CD4-positive, alpha-beta T cell (primary cell): ENCODE results near the gene ELAPOR1. TPM values are rescaled to one million over a fixed set of nuclear protein-coding genes. Genes with fewer than 3 reads are reported as not detected.
A peak's percentile ranks its signal among the peaks of the same experiment; 100 is the strongest.

Source experiments
- ATAC-seq: fragments of 200-7000 bp; cut with Tn5 transposase; one replicate; pipeline ENCODE4 v1.10.0; 2022; ENCODE audit warnings: mild to moderate bottlenecking; ENCODE audit not compliant: poor library complexity
- CTCF ChIA-PET: fragments of 350-600 bp; sonication (Branson Sonifier 250); formaldehyde crosslinking; loops from one replicate; lab custom pipeline; 2021; ENCODE audit warnings: antibody characterized with exemption, inconsistent platforms; lab: Charles Lee
- POLR2A ChIA-PET: fragments of 350-600 bp; sonication (Branson Sonifier 250); formaldehyde crosslinking; loops from one replicate; lab custom pipeline; 2021; ENCODE audit warnings: antibody characterized with exemption, inconsistent platforms; lab: Charles Lee
- DNase-seq, 14 experiments: peaks; one replicate each; pipeline ENCODE4 v3.0.0-alpha.2; 2013 to 2020; ENCODE audit warnings: mixed read lengths in 2 of 14
- H3K27ac ChIP-seq, 2 donors: one replicate each; pipeline versions ENCODE4 v1.5.1 to v1.7.0; 2013; ENCODE audit warnings: low read length in 2 of 2, low read depth in 1 of 2, mild to moderate bottlenecking in 1 of 2
- H3K27me3 ChIP-seq, 2 experiments: 1 replicate in 1 of 2; 2 replicates in 1 of 2; pipeline versions ENCODE4 v1.6.1 to v1.7.0; 2013; ENCODE audit warnings: low read length in 2 of 2, control low read depth in 1 of 2, mild to moderate bottlenecking in 1 of 2, moderate library complexity in 1 of 2; ENCODE audit not compliant: insufficient read depth in 2 of 2, control insufficient read depth in 1 of 2
- H3K36me3 ChIP-seq: one replicate; pipeline ENCODE4 v1.6.1; 2013; ENCODE audit warnings: low read length, control low read depth; ENCODE audit not compliant: insufficient read depth
- H3K4me1 ChIP-seq: one replicate; pipeline ENCODE4 v1.6.1; 2013; ENCODE audit warnings: low read length, control low read depth; ENCODE audit not compliant: insufficient read depth
- H3K4me3 ChIP-seq: one replicate; pipeline ENCODE4 v1.5.1; 2013; ENCODE audit warnings: mild to moderate bottlenecking, low read length, moderate library complexity
- H3K9me3 ChIP-seq, 2 experiments: 1 replicate in 1 of 2; 2 replicates in 1 of 2; pipeline versions ENCODE4 v1.6.1 to v1.7.0; 2013; ENCODE audit warnings: low read length in 2 of 2, mild to moderate bottlenecking in 2 of 2, control low read depth in 1 of 2, moderate library complexity in 1 of 2; ENCODE audit not compliant: control insufficient read depth in 1 of 2, insufficient read depth in 1 of 2
- H3K27ac Mint-ChIP-seq: one replicate; pipeline ENCODE4 v1.8.0; 2020; ENCODE audit warnings: mixed read lengths
- H3K27me3 Mint-ChIP-seq: one replicate; pipeline ENCODE4 v1.8.0; 2021; ENCODE audit warnings: mixed read lengths
- H3K36me3 Mint-ChIP-seq: one replicate; pipeline ENCODE4 v1.8.0; 2021; ENCODE audit warnings: low read depth, mixed read lengths
- H3K4me1 Mint-ChIP-seq: one replicate; pipeline ENCODE4 v1.8.0; 2021; ENCODE audit warnings: low read depth, mixed read lengths
- H3K4me3 Mint-ChIP-seq: one replicate; pipeline ENCODE4 v1.8.0; 2020; ENCODE audit warnings: mild to moderate bottlenecking, mixed read lengths
- H3K9me3 Mint-ChIP-seq: one replicate; pipeline ENCODE4 v1.8.0; 2020; ENCODE audit warnings: mixed read lengths
- intact Hi-C, 2 experiments: fragments of 100-400 bp; cut with DNase I in 1 of 2; cut with micrococcal nuclease in 1 of 2; formaldehyde crosslinking; loops; one replicate each; pipeline versions ENCODE4 v1.15.1 to v1.9.0; 2023 to 2025; cut with DNase I, micrococcal nuclease
- total RNA-seq, 174 experiments: library from RNA in 2 of 174; stranded (reverse) in 2 of 174; gene quantifications; one replicate each; pipeline ENCODE4 v1.2.3 and lab custom pipeline; 2021 to 2026
- TF ChIP-seq, protein P1 (sequence below): fragments of 200-600 bp; IDR thresholded peaks from one replicate; pipeline ENCODE4 v1.8.0; 2022; ENCODE audit warnings: antibody characterized with exemption, mild to moderate bottlenecking

ELAPOR1 gene
- total RNA-seq, 2 experiments from 2014 or later, result 14.2 to 16.1 TPM

DNA sequence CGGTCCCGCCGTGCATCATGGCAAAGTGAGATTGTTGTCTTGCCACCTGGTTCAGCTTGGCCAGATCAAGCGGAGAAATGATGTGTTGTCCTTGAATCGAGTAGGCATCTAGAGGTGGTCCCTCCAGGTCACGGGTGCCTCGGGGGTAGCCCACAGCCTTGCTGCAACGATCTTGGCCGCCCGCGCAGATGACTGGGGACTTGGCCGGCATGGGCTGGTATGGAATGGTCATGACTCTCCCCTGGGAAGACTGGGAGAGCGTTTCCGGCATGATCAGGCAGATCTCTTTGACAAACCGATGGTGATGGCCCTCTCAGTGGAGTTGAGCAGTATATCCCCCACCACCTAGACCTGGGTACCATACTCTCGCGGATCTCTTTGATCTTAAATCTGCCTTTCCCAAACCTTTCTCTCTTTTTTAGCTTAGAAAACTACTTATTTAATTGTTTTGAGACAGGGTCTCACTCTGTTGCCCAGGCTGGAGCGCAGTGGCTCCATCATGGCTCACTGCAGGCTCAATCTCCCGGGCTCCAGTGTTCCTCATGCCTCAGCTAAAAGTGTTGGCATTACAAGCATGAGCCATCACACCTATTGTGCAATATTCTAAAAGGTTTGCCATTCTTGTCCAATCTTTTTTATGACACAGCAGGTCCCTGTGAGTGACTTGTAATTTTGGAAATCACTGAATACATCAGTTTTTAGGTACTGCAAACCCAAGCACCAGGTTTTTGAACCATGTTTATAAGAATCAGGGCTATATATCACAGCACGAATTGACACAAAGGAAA is 9.4 kb upstream of the ELAPOR1 start:
- H3K27ac Mint-ChIP-seq, result peak overlapping the region; percentile 39
- intact Hi-C loops, result no loop called here
- TF ChIP-seq, protein P1, sequence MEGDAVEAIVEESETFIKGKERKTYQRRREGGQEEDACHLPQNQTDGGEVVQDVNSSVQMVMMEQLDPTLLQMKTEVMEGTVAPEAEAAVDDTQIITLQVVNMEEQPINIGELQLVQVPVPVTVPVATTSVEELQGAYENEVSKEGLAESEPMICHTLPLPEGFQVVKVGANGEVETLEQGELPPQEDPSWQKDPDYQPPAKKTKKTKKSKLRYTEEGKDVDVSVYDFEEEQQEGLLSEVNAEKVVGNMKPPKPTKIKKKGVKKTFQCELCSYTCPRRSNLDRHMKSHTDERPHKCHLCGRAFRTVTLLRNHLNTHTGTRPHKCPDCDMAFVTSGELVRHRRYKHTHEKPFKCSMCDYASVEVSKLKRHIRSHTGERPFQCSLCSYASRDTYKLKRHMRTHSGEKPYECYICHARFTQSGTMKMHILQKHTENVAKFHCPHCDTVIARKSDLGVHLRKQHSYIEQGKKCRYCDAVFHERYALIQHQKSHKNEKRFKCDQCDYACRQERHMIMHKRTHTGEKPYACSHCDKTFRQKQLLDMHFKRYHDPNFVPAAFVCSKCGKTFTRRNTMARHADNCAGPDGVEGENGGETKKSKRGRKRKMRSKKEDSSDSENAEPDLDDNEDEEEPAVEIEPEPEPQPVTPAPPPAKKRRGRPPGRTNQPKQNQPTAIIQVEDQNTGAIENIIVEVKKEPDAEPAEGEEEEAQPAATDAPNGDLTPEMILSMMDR, result no peak
- ChIA-PET POLR2A (interaction anchor here (0.9 kb wide), 1 partner anchor 9 kb away, joined by 3 read pairs; the partner anchor contains the start of gene ELAPOR1), CTCF (no interaction called here)
- peaks cover 11% of the 10 kb centered on the region for H3K4me1 Mint-ChIP-seq
- H3K36me3 Mint-ChIP-seq, result peaks cover 16% of the 10 kb centered on the region
- no peak overlapping the region for H3K4me3 Mint-ChIP-seq
- Histone ChIP-seq H3K36me3 (no peaks in the 10 kb centered on the region), H3K4me1 (peaks cover 20% of the 10 kb centered on the region), H3K27me3 (no peaks in the 10 kb centered on the region), H3K4me3 (no peak overlapping the region), H3K9me3 (no peaks in the 10 kb centered on the region), H3K27ac (no peak overlapping the region)
- H3K9me3 Mint-ChIP-seq, result no peaks in the 10 kb centered on the region
- ATAC-seq (no peak), DNase-seq (no peak)
- H3K27me3 Mint-ChIP-seq, result no peaks in the 10 kb centered on the region

DNA sequence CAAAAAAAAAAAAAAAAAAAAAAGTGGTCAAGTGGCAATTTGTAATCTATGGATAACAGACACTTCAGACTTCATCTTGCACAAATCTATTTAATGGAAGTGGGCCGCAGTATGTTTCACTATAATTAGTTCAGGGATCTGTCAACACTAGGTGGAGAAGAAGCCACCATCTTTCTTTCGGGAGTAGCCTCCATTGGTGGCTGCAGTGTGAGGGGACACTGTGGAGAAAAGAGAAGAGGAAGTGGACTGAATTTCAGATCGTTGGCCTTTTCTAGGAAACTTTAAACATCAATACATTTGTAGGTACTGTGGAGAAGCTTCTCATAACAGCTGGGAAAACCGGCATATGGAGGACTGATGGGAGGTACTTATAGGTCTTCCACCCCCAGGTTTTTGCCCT is 8.0 kb upstream of the ELAPOR1 start:
- CTCF ChIA-PET, result no interaction called here
- Histone ChIP-seq H3K27me3 (no peaks in the 10 kb centered on the region), H3K9me3 (no peaks in the 10 kb centered on the region), H3K4me3 (no peak overlapping the region), H3K4me1 (peaks cover 9% of the 10 kb centered on the region), H3K36me3 (no peaks in the 10 kb centered on the region), H3K27ac (no peak overlapping the region)
- DNase-seq (no peak), ATAC-seq (no peak)
- Mint-ChIP-seq H3K27me3 (no peaks in the 10 kb centered on the region), H3K36me3 (peaks cover 6% of the 10 kb centered on the region), H3K4me1 (peaks cover 6% of the 10 kb centered on the region), H3K27ac (peak overlapping the region; percentile 41), H3K9me3 (no peaks in the 10 kb centered on the region), H3K4me3 (no peak overlapping the region)
- POLR2A ChIA-PET, result no interaction called here
- intact Hi-C loops, result no loop called here
- TF ChIP-seq, protein P1, result no peak

DNA sequence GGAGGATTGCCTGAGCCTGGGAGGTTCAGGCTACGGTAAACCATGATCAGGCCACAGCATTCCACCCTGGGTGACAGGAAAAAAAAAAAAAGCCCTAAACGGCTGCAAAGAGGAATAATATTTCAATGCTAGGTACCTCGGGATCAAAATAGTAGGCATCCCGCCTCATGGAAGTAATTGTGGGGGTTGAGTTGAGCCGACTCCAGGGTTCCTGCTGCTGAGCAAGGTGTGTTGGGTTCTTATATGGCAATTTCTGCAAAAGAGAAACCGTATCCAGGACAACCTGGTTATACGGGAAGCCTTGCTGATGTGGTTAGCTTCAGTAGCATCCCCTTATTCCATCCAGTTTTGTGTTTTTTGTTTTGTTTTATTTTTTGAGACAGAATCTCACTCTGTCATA is 6.1 kb upstream of the ELAPOR1 start:
- H3K9me3 ChIP-seq, result no peaks in the 10 kb centered on the region
- Mint-ChIP-seq H3K4me1 (peaks cover 8% of the 10 kb centered on the region), H3K27me3 (peaks cover 1% of the 10 kb centered on the region), H3K4me3 (no peak overlapping the region), H3K9me3 (no peaks in the 10 kb centered on the region), H3K36me3 (peaks cover 3% of the 10 kb centered on the region), H3K27ac (no peak overlapping the region)
- no peaks in the 10 kb centered on the region for H3K27me3 ChIP-seq
- no peak overlapping the region for H3K4me3 ChIP-seq
- H3K27ac ChIP-seq, result no peak overlapping the region
- TF ChIP-seq, protein P1, result no peak
- peaks cover 8% of the 10 kb centered on the region for H3K4me1 ChIP-seq
- CTCF ChIA-PET, result interaction anchor here (1.5 kb wide), 1 partner anchor 8 kb away, joined by 7 read pairs; no protein-coding TSS in a partner anchor
- intact Hi-C loops, result no loop called here
- POLR2A ChIA-PET, result interaction anchor here (0.7 kb wide), 1 partner anchor 8 kb away, joined by 3 read pairs; no protein-coding TSS in a partner anchor
- no peaks in the 10 kb centered on the region for H3K36me3 ChIP-seq
- DNase-seq (no peak), ATAC-seq (no peak)
